Uterus (tissue), 4 donors: ENCODE data around the gene MSI2. TPM values are rescaled to one million over a fixed set of nuclear protein-coding genes. Genes with fewer than 3 reads are reported as not detected.

Experiments used
- DNase-seq, 2 donors: peaks; one replicate each; pipeline ENCODE4 v3.0.0-alpha.2; 2019 to 2020
- H3K27ac ChIP-seq, 2 donors: fragments of 200-600 bp; sonication (generic); 1 replicate in 1 of 2; 2 replicates in 1 of 2; pipeline ENCODE4 v1.5.1; 2016 to 2018
- H3K27me3 ChIP-seq, 2 donors: fragments of 200-600 bp; sonication (generic); one replicate each; pipeline ENCODE4 v1.5.1; 2018 to 2019; ENCODE audit warnings: control low read depth in 1 of 2
- H3K36me3 ChIP-seq, 2 donors: fragments of 200-600 bp; sonication (generic); one replicate each; pipeline ENCODE4 v1.5.1; 2019; ENCODE audit warnings: control low read depth in 1 of 2
- H3K4me1 ChIP-seq, 2 donors: fragments of 200-600 bp; sonication (generic); one replicate each; pipeline ENCODE4 v1.5.1; 2018 to 2019; ENCODE audit warnings: control low read depth in 1 of 2
- H3K4me3 ChIP-seq, 2 donors: fragments of 200-600 bp; sonication (generic); 1 replicate in 1 of 2; 2 replicates in 1 of 2; pipeline ENCODE4 v1.5.1; 2018 to 2019; ENCODE audit warnings: mild to moderate bottlenecking in 1 of 2
- H3K9me3 ChIP-seq, 2 donors: fragments of 200-600 bp; sonication (generic); one replicate each; pipeline ENCODE4 v1.5.1; 2019; ENCODE audit warnings: control low read depth in 1 of 2
- POLR2A ChIP-seq, 2 donors: fragments of 450-650 bp; IDR thresholded peaks; one replicate each; pipeline ENCODE4 v1.6.1; 2016; ENCODE audit warnings: antibody characterized with exemption in 2 of 2, mild to moderate bottlenecking in 1 of 2, moderate library complexity in 1 of 2
- intact Hi-C: fragments of 100-400 bp; cut with DNase I; formaldehyde crosslinking; loops from one replicate; pipeline ENCODE4 v1.15.1; 2023; ENCODE audit warnings: low total_unique reads
- total RNA-seq, 4 donors: library from RNA; depleted of rRNA in 3 of 4; stranded (reverse); fragments of >200 nt in 3 of 4; gene quantifications; one replicate each; pipeline versions ENCODE4 v1.1.0 to v1.2.4, GENCODE V29; 2014 to 2023
- TF ChIP-seq, protein P1 (sequence below), 4 experiments: fragments of 200-600 bp in 2 of 4; fragments of 450-650 bp in 2 of 4; sonication (generic) in 2 of 4; IDR thresholded peaks; one replicate each; pipeline ENCODE4 v1.5.1; 2016 to 2019; ENCODE audit warnings: antibody characterized with exemption in 4 of 4, mild to moderate bottlenecking in 2 of 4, moderate library complexity in 1 of 4
- donor health status: DM: yes; HTN: yes; CAD: no.

The MSI2 gene
- total RNA-seq, 4 donors from 2014 or later: 13.2 to 60.8 (median 44.5) TPM

DNA sequence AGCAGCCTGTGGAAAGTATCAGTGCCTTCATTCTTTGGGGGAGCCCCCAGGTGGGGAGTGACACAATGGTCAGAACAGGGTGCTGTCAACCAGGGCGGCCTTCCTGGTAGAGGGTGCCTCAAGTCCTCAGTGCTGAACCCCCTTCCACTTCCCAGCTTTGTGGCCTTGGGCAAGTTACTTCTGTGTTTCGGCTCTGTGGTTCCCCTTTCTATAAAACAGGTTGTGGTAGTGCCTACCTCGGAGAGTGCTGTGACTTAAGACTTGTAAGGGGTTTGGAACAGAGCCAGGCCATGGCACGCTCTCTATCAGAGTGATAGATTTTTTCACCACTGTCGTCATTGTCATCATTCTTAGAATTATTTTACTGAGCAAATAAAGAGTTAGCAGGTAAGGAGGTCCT is 347.7 kb downstream of the MSI2 start:
- no peaks in the 10 kb centered on the region for H3K27me3 ChIP-seq
- TF ChIP-seq, protein P1, sequence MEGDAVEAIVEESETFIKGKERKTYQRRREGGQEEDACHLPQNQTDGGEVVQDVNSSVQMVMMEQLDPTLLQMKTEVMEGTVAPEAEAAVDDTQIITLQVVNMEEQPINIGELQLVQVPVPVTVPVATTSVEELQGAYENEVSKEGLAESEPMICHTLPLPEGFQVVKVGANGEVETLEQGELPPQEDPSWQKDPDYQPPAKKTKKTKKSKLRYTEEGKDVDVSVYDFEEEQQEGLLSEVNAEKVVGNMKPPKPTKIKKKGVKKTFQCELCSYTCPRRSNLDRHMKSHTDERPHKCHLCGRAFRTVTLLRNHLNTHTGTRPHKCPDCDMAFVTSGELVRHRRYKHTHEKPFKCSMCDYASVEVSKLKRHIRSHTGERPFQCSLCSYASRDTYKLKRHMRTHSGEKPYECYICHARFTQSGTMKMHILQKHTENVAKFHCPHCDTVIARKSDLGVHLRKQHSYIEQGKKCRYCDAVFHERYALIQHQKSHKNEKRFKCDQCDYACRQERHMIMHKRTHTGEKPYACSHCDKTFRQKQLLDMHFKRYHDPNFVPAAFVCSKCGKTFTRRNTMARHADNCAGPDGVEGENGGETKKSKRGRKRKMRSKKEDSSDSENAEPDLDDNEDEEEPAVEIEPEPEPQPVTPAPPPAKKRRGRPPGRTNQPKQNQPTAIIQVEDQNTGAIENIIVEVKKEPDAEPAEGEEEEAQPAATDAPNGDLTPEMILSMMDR (IDR thresholded peaks at IDR 0.05): no peak
- TF ChIP-seq POLR2A (IDR thresholded peaks at IDR 0.05): no peak
- no peaks in the 10 kb centered on the region for H3K36me3 ChIP-seq
- peaks cover 0 to 4% of the 10 kb centered on the region in 2 donors for H3K4me1 ChIP-seq
- no peaks in the 10 kb centered on the region for H3K9me3 ChIP-seq
- H3K4me3 ChIP-seq: no peak overlapping the region
- peak in 1 of 2 donors; percentile 26 for DNase-seq
- peak overlapping the region; percentile 24 to 56 for H3K27ac ChIP-seq
- intact Hi-C loops: no loop called here

DNA sequence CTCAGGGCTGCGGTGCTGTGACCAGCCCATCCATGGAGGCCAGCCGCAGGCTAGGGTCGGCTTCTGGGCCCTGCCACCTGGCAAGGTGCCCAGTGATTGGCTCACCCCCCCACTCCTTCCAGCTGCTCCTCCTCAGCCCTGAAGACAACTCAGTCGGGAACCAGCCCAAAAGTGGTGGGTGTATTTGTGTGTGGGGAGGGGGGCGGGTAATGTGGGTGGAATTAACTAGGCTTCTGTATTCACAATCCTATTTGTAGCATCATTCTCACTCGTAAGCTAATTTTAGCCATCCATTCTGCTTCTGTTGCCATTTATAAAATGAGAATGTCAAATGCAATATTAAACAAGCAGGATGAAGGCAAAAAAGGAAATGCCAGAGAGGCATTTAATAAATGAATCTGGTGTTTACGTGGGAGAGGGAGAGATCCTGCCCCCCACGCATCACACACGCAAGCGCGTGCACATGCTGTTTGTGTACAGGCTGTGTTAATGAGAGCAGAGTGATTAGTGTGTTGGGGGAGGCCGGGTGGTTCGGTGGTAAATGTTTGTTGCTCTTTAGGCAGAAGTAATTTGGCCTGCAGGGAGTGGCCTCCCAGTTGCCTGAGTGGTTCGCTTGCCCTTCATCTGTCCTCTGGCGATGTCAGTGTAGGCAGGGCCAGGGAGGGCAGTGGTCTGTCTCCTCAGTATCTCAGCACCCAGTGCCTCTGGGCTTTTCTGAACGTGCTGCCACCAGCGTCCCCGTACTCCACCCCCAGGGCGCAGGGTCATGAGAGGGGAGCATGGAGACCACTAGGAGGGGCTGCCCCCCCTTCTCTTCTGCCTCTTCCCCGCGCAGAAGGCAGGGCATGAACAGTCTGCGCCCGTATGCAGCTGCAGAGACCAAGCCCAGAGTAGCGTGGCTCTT is 348.7 kb downstream of the MSI2 start:
- DNase-seq: peak; percentile 45 to 47
- Histone ChIP-seq H3K27me3 (no peaks in the 10 kb centered on the region), H3K4me3 (no peak overlapping the region), H3K36me3 (no peaks in the 10 kb centered on the region), H3K4me1 (peaks cover 0 to 4% of the 10 kb centered on the region in 2 donors), H3K27ac (peak overlapping the region; percentile 24 to 56), H3K9me3 (no peaks in the 10 kb centered on the region)
- TF ChIP-seq POLR2A (IDR thresholded peaks at IDR 0.05): no peak
- TF ChIP-seq, protein P1 (IDR thresholded peaks at IDR 0.05): no peak
- intact Hi-C loops: no loop called here

DNA sequence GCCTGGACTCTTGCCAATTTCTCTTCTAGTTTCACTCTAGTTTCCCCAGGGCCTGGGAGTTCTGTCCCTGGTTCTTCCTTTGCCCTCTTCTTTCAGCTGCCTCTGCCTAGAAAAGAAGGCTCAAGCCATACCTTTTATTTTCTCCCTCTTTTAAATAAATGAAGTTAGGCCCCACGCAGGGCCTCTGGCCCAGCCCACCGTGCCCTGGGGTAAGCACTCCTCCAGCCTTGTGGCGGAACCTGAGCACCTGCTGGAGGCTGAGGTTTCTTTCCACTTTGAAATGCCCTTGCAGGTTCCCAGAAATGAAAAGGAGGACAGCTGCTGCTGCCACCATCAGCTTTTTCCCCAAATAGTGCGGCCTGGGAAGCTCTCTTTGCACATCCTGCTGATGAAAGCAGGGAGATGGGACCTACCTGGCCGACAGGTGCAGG is 349.4 kb downstream of the MSI2 start:
- TF ChIP-seq, protein P1 (IDR thresholded peaks at IDR 0.05): no peak
- no peak for TF ChIP-seq POLR2A (IDR thresholded peaks at IDR 0.05)
- peaks cover 0 to 4% of the 10 kb centered on the region in 2 donors for H3K4me1 ChIP-seq
- peak in 1 of 2 donors; percentile 57 for DNase-seq

DNA sequence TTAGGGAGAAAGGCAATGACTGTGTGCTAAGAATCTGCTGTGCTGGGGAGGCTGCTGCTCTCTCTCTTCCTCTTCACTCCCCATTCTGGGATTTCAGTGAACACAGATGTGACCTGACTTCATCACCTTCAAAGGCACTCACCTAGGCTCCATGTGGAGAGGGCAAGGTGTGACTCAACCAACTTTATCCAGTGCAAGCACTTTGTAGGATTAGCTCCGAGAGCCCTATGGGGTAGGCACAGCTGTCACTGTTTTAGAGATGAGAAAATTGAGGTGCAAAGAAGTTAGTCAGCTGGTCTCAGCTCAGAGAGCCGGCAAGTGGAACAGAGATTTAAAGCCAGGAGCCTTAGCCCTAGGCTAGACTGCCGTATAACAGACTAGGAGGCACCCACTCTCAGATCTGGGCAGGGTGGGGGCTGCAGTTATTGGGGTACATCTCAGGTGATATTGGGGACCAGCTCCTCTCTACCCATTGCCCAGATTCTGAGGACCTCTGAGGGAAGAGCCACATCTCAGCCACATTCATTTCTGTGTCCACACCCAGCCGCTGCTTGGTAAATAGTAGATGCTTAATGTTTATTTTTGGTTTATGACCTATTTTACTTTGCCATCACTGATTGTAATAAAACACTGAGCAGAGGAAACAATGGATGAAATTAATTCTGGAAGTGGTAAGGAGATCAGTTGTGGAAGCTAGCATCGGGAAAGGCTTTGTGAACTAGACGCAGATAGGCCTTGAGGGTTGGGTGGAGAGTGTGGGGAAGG is 350.0 kb downstream of the MSI2 start:
- H3K4me3 ChIP-seq: no peak overlapping the region
- H3K27ac ChIP-seq: no peak overlapping the region
- no peak for TF ChIP-seq POLR2A (IDR thresholded peaks at IDR 0.05)
- TF ChIP-seq, protein P1 (IDR thresholded peaks at IDR 0.05): no peak
- H3K4me1 ChIP-seq: peaks cover 0 to 4% of the 10 kb centered on the region in 2 donors
- H3K9me3 ChIP-seq: no peaks in the 10 kb centered on the region
- intact Hi-C loops: no loop called here
- H3K27me3 ChIP-seq: no peaks in the 10 kb centered on the region
- DNase-seq: no peak
- H3K36me3 ChIP-seq: no peaks in the 10 kb centered on the region

More for the DNA sequence above, 349.4 kb downstream of the MSI2 start:
- Histone ChIP-seq H3K36me3 (no peaks in the 10 kb centered on the region), H3K27me3 (no peaks in the 10 kb centered on the region), H3K4me3 (no peak overlapping the region), H3K9me3 (no peaks in the 10 kb centered on the region), H3K27ac (peak overlapping the region in 1 of 2 donors; percentile 56)
- intact Hi-C loops: no loop called here
